Common myeloid progenitor, CD34-positive (primary cell): Measurements from ENCODE around the gene NECTIN2.

Source experiments
- CTCF ChIA-PET: fragments of 350-600 bp; sonication (Branson Sonifier 250); formaldehyde crosslinking; loops from one replicate; lab custom pipeline; 2021; ENCODE audit warnings: antibody characterized with exemption; lab: Charles Lee
- POLR2A ChIA-PET: fragments of 350-600 bp; sonication (Branson Sonifier 250); formaldehyde crosslinking; loops from one replicate; lab custom pipeline; 2021; ENCODE audit warnings: antibody characterized with exemption; lab: Charles Lee
- DNase-seq, 3 donors: peaks; one replicate each; pipeline versions ENCODE4 v3.0.0 to v3.0.0-alpha.2; 2013
- H3K27ac ChIP-seq, 2 experiments: 1 replicate in 1 of 2; 2 replicates in 1 of 2; pipeline ENCODE4 v1.7.0; 2013; ENCODE audit warnings: inconsistent platforms in 2 of 2, low read length in 2 of 2, mild to moderate bottlenecking in 2 of 2, low read depth in 1 of 2, moderate library complexity in 1 of 2; ENCODE audit not compliant: severe bottlenecking in 2 of 2, insufficient read depth in 1 of 2, poor library complexity in 1 of 2
- H3K27me3 ChIP-seq, 5 experiments: replicated peaks in 2 of 5; 1 replicate in 3 of 5; 2 replicates in 2 of 5; pipeline versions ENCODE4 v1.6.1 to v1.7.0; 2013; ENCODE audit warnings: low read length in 4 of 5, mild to moderate bottlenecking in 2 of 5, moderate library complexity in 2 of 5, inconsistent platforms in 1 of 5; ENCODE audit not compliant: insufficient read depth in 5 of 5, control insufficient read depth in 4 of 5
- H3K36me3 ChIP-seq, 4 experiments: 1 replicate in 2 of 4; 2 replicates in 2 of 4; pipeline versions ENCODE4 v1.6.1 to v1.7.0; 2013; ENCODE audit warnings: low read length in 3 of 4, control low read depth in 1 of 4, mild to moderate bottlenecking in 1 of 4; ENCODE audit not compliant: control insufficient read depth in 4 of 4, insufficient read depth in 4 of 4
- H3K4me1 ChIP-seq, 4 experiments: 1 replicate in 3 of 4; 2 replicates in 1 of 4; pipeline versions ENCODE4 v1.6.1 to v1.7.1; 2013; ENCODE audit warnings: low read length in 3 of 4, mild to moderate bottlenecking in 3 of 4, control low read depth in 1 of 4, inconsistent platforms in 1 of 4, moderate library complexity in 1 of 4; ENCODE audit not compliant: control insufficient read depth in 4 of 4, insufficient read depth in 4 of 4; ENCODE audit errors: control extremely low read depth in 1 of 4
- H3K4me3 ChIP-seq, 7 experiments: 1 replicate in 4 of 7; 2 replicates in 3 of 7; pipeline versions ENCODE4 v1.5.1 to v1.7.0; 2013; ENCODE audit warnings: mild to moderate bottlenecking in 7 of 7, low read length in 6 of 7, moderate library complexity in 6 of 7, inconsistent platforms in 2 of 7, low read depth in 2 of 7, control low read depth in 1 of 7; ENCODE audit not compliant: insufficient read depth in 4 of 7, control insufficient read depth in 1 of 7; ENCODE audit errors: extremely low read depth in 1 of 7
- H3K9me3 ChIP-seq, 5 experiments: 1 replicate in 4 of 5; 2 replicates in 1 of 5; pipeline versions ENCODE4 v1.6.1 to v1.7.1; 2013; ENCODE audit warnings: low read length in 4 of 5, mild to moderate bottlenecking in 2 of 5, inconsistent platforms in 1 of 5, low read depth in 1 of 5, moderate library complexity in 1 of 5; ENCODE audit not compliant: control insufficient read depth in 4 of 5, insufficient read depth in 2 of 5; ENCODE audit errors: control extremely low read depth in 1 of 5
- WGBS: methylation state at CpG from one replicate; pipeline ENCODE4 v1.1.5; 2013; ENCODE audit not compliant: insufficient coverage; 5-methylcytosine and 5-hydroxymethylcytosine counted together

Gene NECTIN2

GRCh38 chr19:44889830-44890365, 43.8 kb downstream of the NECTIN2 start:
- Histone ChIP-seq H3K9me3 (no peaks in the 10 kb centered on the region), H3K4me3 (peak overlapping the region in 6 of 7 experiments; percentile 57 to 80 (median 70)), H3K4me1 (peaks cover 8 to 26% (median 23%) of the 10 kb centered on the region in 4 experiments), H3K27ac (peak overlapping the region; percentile 57 to 85), H3K36me3 (peaks cover 0 to 39% (median 26%) of the 10 kb centered on the region in 4 experiments), H3K27me3 (no peaks in the 10 kb centered on the region)
- ChIA-PET CTCF (no interaction called here), POLR2A (interaction anchor here (0.9 to 1.0 kb wide), 2 partner anchors 44 to 199 kb away, joined by 3 read pairs; partner anchors contain the start of gene NECTIN2)
- DNase-seq = no peak
- 56% methylated on average over 13 of the region's 17 CpGs for WGBS

- Histone ChIP-seq H3K27ac (peak overlapping the region; percentile 59 to 85), H3K27me3 (no peaks in the 10 kb centered on the region), H3K9me3 (no peaks in the 10 kb centered on the region), H3K36me3 (peaks cover 0 to 45% (median 30%) of the 10 kb centered on the region in 4 experiments), H3K4me1 (peaks cover 8 to 26% (median 23%) of the 10 kb centered on the region in 4 experiments), H3K4me3 (peak overlapping the region; percentile 30 to 80 (median 69))
- peak; percentile 100 for DNase-seq
- ChIA-PET CTCF (no interaction called here), POLR2A (interaction anchor here (0.7 to 1.0 kb wide), 5 partner anchors 24 to 199 kb away, joined by 3 to 4 read pairs (median 3); partner anchors contain the start of genes APOC1 and NECTIN2)
- 0% methylated on average over 40 of the region's 40 CpGs for WGBS
Observed at GRCh38 chr19:44890366-44891015, 44.4 kb downstream of the NECTIN2 start.

- POLR2A ChIA-PET = interaction anchor here (0.7 to 0.9 kb wide), 4 partner anchors 23 to 200 kb away, joined by 3 to 4 read pairs (median 3); partner anchors contain the start of gene APOC1
- WGBS = under 1% methylated on average over 62 of the region's 81 CpGs
- CTCF ChIA-PET = interaction anchor here (1.8 to 2.2 kb wide), 2 partner anchors 14 to 61 kb away, joined by 6 to 8 read pairs; partner anchors contain the start of gene APOE
- Histone ChIP-seq H3K36me3 (peaks cover 2 to 49% (median 32%) of the 10 kb centered on the region in 4 experiments), H3K4me3 (peak within 1 kb of the TSS; percentile 71 to 98 (median 86)), H3K27ac (peak within 1 kb of the TSS; percentile 64 to 86), H3K27me3 (no peaks in the 10 kb centered on the region), H3K9me3 (no peaks in the 10 kb centered on the region), H3K4me1 (peaks cover 8 to 26% (median 23%) of the 10 kb centered on the region in 4 experiments)
- DNase-seq = no peak
Observed at GRCh38 chr19:44891016-44891882, 45.2 kb downstream of the NECTIN2 start, which contains the start of gene TOMM40. TOMM40 (plus strand) TSS chr19:44891254; CDS start chr19:44891416, 162 bp downstream.

- 95% methylated on average over 6 of the region's 7 CpGs for WGBS
- Histone ChIP-seq H3K9me3 (no peaks in the 10 kb centered on the region), H3K27ac (peak overlapping the region in 1 of 2 experiments; percentile 86), H3K4me1 (peaks cover 8 to 26% (median 23%) of the 10 kb centered on the region in 4 experiments), H3K36me3 (peaks cover 5 to 56% (median 42%) of the 10 kb centered on the region in 4 experiments), H3K27me3 (no peaks in the 10 kb centered on the region), H3K4me3 (peak overlapping the region in 1 of 7 experiments; percentile 98)
- DNase-seq = no peak
- CTCF ChIA-PET = interaction anchor here (1.8 to 2.2 kb wide), 2 partner anchors 12 to 59 kb away, joined by 6 to 8 read pairs; partner anchors contain the start of gene APOE
- POLR2A ChIA-PET = no interaction called here
Observed at GRCh38 chr19:44892932-44893331, 46.8 kb downstream of the NECTIN2 start.

GRCh38 chr19:44893332-44894051, 47.4 kb downstream of the NECTIN2 start:
- ChIA-PET POLR2A (no interaction called here), CTCF (interaction anchor here (1.4 to 2.2 kb wide), 3 partner anchors 10 to 59 kb away, joined by 5 to 8 read pairs (median 6); partner anchors contain the start of gene APOE)
- peaks cover 5 to 56% (median 45%) of the 10 kb centered on the region in 4 experiments for H3K36me3 ChIP-seq
- H3K4me3 ChIP-seq = no peak overlapping the region
- WGBS = 98% methylated on average over 17 of the region's 18 CpGs
- H3K27ac ChIP-seq = no peak overlapping the region
- H3K9me3 ChIP-seq = no peaks in the 10 kb centered on the region
- peaks cover 8 to 26% (median 23%) of the 10 kb centered on the region in 4 experiments for H3K4me1 ChIP-seq
- DNase-seq = no peak
- no peaks in the 10 kb centered on the region for H3K27me3 ChIP-seq

GRCh38 chr19:44894052-44894400, 47.9 kb downstream of the NECTIN2 start:
- ChIA-PET CTCF (interaction anchor here (1.1 to 1.9 kb wide), 3 partner anchors 9 to 56 kb away, joined by 3 to 7 read pairs (median 5); partner anchors contain the start of gene APOE), POLR2A (no interaction called here)
- H3K27me3 ChIP-seq = no peaks in the 10 kb centered on the region
- H3K36me3 ChIP-seq = peaks cover 5 to 56% (median 45%) of the 10 kb centered on the region in 4 experiments
- H3K4me1 ChIP-seq = peaks cover 8 to 26% (median 23%) of the 10 kb centered on the region in 4 experiments
- no peak overlapping the region for H3K4me3 ChIP-seq
- no peak for DNase-seq
- H3K9me3 ChIP-seq = no peaks in the 10 kb centered on the region
- WGBS = 100% methylated on average over 2 of the region's 6 CpGs
- no peak overlapping the region for H3K27ac ChIP-seq
